Stimulated activated CD8-positive, alpha-beta memory T cell treated with anti-CD3 and anti-CD28 coated beads, Interleukin-15, amount 100 ng/mL, for 1 hour (primary cell): ENCODE data around the gene SPRED2.

Experiments used
- DNase-seq: peaks from one replicate; pipeline ENCODE4 v3.0.0-alpha.2; 2020; ENCODE audit warnings: low read depth

SPRED2 gene

GRCh38 chr2:65311049-65311448 lies 121.3 kb downstream of the SPRED2 start:
- no peak for DNase-seq

DNA sequence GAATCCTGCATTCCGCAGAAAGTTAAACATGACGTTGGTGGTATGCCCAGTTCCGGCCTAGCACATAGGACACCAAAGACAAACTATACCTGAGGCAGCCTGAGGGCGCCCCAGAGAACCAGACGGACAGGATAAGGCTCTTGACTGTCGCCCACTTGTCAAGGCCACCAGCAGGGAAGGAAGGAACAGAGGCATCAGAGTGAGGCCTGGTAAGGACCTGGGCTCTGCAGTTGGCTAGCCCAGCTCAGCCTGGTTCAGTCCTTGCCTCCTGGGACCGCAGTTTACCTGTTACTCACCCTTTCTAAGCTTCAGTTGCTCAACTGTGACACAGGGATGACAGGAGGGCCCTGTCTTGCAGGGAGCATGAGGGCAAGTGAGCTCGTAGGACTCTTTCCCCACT lies 122.7 kb downstream of the SPRED2 start:
- no peak for DNase-seq

DNA sequence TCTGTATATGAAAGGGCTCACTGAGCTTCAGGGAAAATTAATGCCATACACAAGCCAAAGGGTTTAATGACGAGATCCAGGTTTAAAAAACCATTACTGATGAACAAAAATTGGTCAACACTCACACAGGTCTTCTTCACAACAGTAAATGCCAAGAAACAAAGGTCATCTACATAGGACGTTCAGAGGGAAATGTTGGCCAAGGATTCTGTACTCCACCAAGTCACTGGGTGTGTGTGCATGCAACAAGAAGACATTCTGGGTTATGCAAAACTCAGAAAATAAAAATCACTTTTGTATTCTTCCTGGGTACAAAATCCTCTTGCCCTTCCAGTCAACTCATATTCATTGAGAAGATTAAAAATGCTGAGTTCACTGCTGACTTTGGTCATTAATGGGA lies 126.5 kb downstream of the SPRED2 start:
- DNase-seq, result no peak

DNA sequence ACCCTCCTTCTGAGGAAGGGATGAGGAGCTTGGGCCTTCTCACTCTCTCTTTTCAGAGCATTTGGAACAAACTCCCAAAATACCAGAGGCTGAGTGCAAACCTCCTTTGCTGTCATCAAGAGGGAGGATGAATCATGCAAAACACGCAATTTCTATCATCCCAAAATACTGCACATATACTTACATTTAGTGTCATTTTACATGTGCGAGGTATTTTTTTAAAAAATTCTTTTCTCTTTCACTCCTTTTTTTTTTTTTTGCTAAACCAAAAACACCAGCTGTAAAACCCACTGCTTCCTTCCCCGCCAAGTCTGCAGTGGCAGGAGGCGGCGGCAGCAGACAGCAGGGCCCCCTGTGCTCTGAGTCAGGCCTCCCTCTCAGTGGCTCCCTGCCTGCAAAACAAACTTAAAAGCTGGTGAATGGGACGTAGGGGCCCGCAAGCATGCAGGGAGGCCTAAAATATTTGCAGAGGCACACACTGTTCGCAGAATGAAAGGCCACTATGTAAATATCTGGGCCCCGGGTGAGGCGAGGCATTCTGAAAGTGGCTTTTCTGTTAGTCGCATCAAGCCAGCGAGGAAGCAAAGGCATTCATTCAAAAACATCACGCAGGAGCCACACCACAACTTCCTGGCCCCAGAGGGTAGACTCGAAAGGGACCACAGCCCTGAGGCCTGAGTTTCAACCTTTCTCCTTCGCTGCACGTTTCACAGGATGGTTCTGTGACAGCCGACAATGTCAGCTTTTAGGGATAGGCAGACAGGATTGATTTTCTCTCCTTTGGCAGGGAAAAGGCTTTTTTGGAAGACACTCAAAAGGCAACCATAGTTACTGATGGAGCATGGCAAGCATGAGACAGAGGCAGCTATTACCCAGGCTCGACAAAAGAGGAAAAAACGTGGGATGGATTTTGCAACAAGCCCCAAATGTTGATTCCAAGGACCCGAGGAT lies 131.4 kb downstream of the SPRED2 start:
- peak; percentile 14 for DNase-seq

- DNase-seq, result no peak
Observed at GRCh38 chr2:65300134-65300760, 132.2 kb downstream of the SPRED2 start.

GRCh38 chr2:65299246-65299645 lies 133.2 kb downstream of the SPRED2 start:
- no peak for DNase-seq

GRCh38 chr2:65298089-65298488 lies 134.3 kb downstream of the SPRED2 start:
- DNase-seq, result no peak

DNA sequence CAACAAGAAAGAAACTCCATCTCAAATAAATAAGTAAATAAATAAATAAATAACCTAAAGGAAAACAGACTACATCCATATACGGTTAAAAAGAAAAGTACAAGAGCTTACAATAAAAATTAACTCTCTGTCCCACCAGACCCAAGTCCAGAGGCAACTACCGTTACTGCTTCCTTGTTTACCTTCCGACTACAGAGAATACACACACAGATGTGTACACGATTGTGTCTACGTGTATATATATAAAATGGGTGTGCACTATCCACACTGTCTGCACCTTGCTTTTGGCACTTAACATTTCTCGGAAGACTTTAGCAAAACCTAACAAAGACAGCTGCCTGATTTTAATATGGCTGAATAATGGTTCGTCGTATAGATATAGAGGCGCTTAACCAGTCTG lies 134.9 kb downstream of the SPRED2 start:
- no peak for DNase-seq

DNA sequence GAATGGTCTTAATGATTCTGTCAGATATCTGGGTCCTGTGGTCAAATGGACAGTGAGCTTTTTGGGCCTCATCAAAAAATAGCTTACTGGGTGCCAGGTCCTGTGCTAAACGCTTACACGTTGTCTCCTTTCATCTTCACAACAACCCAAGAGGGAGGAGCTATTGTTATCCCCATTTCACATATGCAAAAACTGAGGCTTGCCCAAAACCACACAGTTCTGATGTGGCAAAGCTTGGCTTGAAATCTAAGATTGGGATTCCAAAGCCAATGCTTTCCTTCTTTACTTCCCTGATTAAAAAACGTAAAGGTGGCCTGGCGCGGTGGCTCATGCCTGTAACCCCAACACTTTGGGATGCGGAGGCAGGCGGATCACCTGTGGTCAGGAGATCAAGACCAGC lies 135.4 kb downstream of the SPRED2 start:
- no peak for DNase-seq

- no peak for DNase-seq
Observed at GRCh38 chr2:65294701-65295100, 137.7 kb downstream of the SPRED2 start.

GRCh38 chr2:65294136-65294535 lies 138.3 kb downstream of the SPRED2 start:
- no peak for DNase-seq

GRCh38 chr2:65293376-65293775 lies 139.0 kb downstream of the SPRED2 start:
- no peak for DNase-seq

GRCh38 chr2:65292461-65293011 lies 139.9 kb downstream of the SPRED2 start:
- DNase-seq, result no peak

- no peak for DNase-seq
Observed at GRCh38 chr2:65292106-65292400, 140.3 kb downstream of the SPRED2 start.

DNA sequence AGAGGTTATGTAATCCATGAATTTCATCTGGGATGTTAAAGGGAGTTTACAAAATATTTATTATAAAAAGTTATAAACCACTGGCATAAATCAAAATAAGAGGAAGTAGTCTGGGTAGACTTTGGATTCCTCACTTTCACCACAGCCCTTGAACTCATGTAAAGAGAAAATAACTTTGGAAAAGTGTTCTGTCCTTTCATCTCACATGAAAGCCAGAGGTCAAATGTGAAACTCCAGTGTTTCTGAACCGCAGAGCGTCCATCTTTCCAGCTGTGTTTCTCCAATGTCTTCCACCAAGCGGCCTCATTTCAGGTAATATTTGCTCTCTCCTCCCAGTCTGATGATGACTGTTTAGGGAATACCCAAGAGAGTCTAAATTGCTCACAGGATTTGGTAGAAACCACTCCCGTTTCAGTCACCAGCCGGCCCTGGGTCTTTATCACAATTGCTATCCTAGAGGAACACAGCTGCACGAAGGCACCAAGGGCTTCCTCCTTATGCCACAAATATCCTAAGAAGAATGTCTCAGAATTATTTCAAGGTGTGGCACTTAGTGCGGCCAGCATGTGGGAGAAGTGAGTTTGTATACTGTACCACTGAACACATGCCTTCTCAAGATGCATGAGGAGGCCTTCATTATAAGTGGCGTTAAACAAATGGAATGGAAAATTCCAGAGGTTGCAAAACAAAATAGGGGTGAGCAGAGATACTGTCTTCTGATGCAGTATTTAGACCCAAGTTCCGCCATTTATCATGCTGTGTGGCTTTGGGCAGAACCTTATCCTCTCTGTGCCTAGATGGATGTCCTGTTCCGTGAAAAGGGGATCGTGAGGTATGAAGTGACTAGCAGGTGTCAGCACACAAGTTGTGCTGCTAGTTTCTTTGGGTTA lies 140.9 kb downstream of the SPRED2 start:
- no peak for DNase-seq

- no peak for DNase-seq
Observed at GRCh38 chr2:65287364-65287763, 145.0 kb downstream of the SPRED2 start.

GRCh38 chr2:65282477-65283053 lies 149.8 kb downstream of the SPRED2 start:
- DNase-seq, result no peak

DNA sequence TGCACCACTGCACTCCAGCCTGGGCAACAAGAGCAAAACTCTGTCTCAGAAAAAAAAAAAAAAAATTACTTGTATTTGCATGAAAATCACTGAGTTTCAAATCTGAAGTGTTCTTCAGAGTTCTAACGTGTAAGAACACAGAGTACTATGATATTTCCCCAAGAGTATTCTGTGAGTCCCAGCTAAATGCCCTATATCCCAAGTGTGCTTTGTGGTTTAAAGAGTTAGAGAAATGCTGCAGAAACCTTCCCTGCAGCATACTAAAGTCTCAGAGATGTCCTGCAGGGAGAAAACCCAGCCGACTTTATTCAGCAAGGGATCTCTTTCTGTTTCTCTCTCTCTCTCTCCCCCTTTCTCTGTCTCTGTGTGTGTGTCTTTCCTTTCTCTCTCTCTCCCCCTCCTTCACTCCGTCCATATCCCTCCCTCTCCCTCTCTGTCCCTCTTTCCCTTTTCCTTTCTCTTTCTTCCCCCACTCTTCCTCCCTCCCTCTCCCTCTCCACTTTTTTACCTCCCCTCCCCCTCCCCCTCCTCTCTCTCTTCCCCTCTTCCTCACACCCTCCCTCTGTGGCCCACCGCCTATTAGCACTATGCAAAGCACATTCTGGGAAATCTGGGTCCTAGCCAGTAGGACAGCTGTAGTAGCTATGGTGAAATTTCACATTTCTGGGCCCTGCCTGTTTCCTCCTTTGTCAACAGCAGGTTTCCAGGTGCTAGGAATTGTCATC lies 150.6 kb downstream of the SPRED2 start:
- no peak for DNase-seq

DNA sequence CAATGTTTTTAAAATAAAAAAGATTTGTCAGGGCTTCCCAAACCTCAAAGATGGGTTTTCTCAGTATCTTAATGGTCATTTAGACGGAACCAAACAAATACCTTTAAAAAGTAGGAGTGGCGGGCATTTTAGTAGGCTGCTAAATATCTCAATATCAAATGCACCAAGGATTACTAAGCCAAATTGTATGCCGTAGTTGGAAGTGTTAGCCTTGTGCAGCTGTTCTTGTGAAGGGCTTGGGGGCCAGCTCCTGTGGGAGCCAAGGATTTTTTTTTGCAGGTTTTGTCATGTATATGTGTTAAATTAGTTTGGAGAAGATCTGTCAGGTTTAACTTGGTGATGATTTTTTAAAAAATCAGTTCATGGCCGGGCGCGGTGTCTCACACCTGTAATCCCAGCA lies 152.6 kb downstream of the SPRED2 start:
- no peak for DNase-seq

- no peak for DNase-seq
Observed at GRCh38 chr2:65278531-65278981, 153.8 kb downstream of the SPRED2 start.

GRCh38 chr2:65277791-65278483 lies 154.5 kb downstream of the SPRED2 start:
- no peak for DNase-seq
